GM18861 (cell line): Measurements from ENCODE around the gene NF1.
"Not testable (repeated sequence)": the region's sequence is repeated elsewhere in the genome, so short reads cannot be mapped to it uniquely, and the experiment has no call there.

Source experiments
- ATAC-seq: cut with Tn5 transposase; IDR thresholded peaks from one replicate; pipeline ENCODE4 v1.9.1; 2021; ENCODE audit not compliant: unreplicated experiment

The NF1 gene, protein sequence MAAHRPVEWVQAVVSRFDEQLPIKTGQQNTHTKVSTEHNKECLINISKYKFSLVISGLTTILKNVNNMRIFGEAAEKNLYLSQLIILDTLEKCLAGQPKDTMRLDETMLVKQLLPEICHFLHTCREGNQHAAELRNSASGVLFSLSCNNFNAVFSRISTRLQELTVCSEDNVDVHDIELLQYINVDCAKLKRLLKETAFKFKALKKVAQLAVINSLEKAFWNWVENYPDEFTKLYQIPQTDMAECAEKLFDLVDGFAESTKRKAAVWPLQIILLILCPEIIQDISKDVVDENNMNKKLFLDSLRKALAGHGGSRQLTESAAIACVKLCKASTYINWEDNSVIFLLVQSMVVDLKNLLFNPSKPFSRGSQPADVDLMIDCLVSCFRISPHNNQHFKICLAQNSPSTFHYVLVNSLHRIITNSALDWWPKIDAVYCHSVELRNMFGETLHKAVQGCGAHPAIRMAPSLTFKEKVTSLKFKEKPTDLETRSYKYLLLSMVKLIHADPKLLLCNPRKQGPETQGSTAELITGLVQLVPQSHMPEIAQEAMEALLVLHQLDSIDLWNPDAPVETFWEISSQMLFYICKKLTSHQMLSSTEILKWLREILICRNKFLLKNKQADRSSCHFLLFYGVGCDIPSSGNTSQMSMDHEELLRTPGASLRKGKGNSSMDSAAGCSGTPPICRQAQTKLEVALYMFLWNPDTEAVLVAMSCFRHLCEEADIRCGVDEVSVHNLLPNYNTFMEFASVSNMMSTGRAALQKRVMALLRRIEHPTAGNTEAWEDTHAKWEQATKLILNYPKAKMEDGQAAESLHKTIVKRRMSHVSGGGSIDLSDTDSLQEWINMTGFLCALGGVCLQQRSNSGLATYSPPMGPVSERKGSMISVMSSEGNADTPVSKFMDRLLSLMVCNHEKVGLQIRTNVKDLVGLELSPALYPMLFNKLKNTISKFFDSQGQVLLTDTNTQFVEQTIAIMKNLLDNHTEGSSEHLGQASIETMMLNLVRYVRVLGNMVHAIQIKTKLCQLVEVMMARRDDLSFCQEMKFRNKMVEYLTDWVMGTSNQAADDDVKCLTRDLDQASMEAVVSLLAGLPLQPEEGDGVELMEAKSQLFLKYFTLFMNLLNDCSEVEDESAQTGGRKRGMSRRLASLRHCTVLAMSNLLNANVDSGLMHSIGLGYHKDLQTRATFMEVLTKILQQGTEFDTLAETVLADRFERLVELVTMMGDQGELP (N-terminal part only)

DNA sequence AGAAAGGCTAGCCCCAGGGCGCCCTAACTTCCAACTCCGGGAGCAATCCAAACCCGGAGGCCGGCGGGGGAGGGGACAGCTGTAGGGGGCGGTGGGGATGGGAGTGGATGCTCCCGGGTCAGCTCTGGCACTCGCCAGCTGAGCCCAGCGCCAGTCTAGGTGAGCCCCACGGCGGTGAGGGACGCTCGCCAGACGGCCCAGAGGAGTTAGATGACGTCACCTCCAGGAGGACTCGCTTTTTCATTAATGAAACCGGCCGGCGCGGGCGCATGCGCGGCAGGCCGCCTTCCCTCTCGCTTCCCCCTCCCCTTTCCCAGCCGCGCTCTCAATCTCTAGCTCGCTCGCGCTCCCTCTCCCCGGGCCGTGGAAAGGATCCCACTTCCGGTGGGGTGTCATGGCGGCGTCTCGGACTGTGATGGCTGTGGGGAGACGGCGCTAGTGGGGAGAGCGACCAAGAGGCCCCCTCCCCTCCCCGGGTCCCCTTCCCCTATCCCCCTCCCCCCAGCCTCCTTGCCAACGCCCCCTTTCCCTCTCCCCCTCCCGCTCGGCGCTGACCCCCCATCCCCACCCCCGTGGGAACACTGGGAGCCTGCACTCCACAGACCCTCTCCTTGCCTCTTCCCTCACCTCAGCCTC is at the start of gene NF1:
Gene NF1 (plus strand): TSS at position 378 of the 636 bp plus-strand sequence. CDS start 333 bp downstream, outside the sequence.
- ATAC-seq, result peak; percentile 68

DNA sequence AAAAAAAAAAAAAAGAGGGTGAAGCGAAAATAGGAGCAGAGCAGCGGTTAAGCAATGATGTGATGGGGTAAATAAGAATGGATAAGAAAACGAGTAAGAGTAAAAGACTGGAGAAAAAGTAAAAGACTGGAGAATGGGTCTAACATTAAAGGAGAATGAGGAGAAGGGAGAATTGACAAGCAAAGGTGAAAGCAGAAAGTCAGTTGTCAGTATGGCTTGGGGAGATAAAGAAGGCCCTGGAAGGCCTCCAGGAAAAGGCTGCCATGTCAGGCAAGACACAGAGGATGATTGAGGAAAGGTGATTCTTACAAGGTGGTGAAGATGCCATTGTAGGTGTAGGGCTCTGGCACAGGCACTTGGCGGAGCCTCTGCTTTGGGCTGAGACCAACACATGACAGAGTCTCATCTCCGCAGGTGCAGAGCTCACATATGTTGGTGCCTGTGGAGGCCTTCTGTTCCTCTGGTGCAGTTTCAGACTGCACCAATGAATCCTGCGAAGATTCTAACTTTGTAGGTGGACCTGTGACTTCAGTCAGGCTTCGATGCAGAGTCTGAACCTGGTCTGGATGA is 47.8 kb upstream of the NF1 start:
- not testable (repeated sequence) for ATAC-seq

DNA sequence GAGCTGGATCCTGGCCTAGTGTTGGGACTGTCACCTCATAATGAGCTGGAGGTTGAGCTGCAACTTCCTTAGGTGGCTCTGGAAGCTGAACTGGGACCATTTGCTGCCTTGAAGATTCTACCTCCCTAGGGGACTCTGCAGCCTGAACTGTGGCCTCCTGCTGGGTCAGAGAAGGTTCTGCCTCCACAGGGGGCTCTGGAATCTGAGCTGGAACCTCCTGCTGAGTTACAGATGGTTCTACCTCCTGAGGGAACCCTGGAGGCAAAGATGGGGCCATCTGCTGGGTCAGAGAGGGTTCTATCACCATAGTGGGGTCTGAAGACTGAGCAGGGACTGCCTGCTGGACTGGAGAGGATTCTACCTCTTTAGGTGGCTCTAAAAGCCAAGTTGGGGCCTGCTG is 46.6 kb upstream of the NF1 start:
- ATAC-seq, result no peak

DNA sequence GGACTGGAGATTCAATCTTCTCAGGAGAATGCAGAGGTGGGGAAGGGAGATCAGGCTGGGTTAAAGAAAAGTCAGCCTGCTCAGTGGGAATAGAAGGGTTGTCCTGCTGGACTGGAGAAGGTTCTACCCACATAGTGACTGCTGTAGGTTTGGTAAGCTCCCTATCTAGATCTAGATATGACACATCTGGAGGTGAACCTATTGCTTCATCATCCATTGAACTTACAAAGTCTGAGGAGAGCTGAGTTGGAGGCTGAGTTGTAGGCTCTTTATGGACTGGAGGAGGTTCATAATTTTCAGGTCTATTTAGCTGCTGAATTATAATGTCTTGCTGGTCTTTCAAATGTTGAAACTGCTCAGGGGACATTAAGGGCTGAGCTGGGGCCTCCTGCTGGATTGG is 46.0 kb upstream of the NF1 start:
- no peak for ATAC-seq

DNA sequence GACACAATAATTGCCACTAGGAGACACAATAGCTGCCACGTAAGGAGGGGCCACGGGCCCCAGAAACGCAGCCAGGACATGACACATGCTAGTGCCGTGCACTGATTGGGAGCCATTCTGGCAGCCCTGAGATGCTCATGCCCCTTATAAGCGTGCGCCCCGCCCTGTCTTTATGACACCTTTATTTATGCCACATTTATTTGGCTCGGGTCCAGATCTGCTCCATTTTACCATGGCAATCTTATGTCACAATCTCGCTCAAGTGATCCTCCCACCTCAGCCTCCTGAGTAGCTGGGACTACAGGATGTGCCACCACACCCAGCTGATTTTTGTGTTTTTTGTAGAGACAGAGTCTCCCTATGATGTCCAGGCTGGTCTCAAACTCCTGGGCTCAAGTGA is 43.8 kb upstream of the NF1 start:
- ATAC-seq, result no peak

DNA sequence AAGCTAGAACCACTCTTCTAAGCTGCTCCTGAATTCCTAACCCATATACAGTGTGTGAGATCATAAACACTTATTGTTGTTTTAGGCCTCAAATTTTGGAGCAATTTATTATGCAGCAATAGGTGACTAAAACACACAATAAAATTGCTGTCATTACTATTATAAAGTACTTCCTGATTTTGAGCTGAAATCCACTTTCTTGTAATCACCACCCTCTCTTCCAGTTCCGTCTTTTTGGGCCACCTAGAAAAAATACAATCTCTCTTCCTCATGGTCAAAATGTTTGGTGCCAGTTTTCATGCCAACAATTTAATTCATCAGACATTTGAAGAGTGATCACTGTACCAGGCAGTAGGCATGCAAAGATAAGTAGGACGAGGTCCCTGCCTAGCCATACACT is 43.3 kb upstream of the NF1 start:
- no peak for ATAC-seq

DNA sequence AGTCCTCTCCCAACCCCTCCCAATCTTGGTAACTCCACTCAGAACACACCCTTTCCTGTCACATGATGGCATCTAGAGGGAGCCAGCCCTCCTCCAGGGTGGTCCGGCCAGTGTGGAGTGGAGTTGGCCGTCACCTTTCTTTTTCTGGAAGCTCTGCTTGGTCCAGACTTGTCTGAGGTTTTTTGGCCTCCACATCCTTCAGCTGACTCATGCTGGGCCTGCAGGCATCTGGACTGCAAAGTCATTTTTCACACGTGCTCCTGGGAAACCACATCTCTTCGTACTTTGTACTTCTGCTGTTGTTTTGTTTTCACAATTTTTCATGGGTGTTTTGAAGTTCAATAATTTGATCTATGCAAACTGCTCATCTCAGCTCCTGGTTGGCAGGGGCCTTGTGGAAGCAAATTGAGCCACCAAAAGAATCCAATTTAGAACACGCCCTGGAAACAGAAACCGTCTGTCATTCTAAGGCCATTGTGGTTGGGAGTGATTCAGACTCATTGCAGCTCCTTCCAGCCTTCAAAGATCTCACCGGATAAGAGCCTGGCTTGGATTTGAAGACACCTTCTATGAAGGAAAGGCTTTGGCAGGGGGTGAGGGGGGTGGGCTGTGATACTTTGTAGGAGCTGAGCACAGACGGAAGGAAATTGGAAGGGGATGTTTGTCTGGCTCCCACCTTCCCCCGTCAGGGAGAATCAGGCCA is 42.4 kb upstream of the NF1 start:
- no peak for ATAC-seq

DNA sequence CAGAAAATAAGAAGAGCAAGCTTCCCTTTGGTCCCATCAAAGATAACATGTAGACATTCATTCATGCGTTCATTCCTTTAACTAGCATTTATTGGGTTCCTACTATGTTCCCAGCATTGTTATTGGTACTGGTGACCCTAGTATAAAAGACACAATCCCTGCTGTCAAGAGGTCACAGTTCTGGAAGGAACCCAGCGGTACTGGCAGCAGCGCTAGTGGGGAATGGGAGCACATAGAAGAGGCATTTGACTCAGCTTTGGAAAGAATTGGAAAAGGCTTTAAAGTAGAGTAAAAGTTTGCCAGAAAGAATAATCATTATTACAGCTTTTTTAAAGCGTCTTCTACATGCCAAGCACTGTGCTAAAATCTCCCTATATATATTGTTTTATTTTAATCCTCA is 41.7 kb upstream of the NF1 start:
- no peak for ATAC-seq

DNA sequence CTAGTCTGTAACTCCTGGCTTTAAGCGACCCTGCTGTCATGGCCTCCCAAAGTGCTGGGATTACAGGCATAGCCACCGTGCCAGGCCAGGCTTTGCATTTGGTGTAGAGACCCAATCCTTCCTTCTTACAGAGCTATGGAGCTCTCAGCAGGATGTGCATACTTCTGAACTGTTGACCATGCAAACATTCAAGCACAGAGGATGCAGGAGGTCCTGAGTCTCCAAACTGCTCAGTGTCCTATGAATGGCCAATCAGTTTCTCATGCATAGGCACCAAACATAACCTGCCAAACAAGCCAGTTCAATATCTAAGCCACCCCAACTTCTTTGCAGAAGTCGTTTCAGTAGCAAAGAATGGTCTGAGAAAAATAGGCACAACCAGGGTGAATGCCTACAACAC is 40.0 kb upstream of the NF1 start:
- no peak for ATAC-seq

DNA sequence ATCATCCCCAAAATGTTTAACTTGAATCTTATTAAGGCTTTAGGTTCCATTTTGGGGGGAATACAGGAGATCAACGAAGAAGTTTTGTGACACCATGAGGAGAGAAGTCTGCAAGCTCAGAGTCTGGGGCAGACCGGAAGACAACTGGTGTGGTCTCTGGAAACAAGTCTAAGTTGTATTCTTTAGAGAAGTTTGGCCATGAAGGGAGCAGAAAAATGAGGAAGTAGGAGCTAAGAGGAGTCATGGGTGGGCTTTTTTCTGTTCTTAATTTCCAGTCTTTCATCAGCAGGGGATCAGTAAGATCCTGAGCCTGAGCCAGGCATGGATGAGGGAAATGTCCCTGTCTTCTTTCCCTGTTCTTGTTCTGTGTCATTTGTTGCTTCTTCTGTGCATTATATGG is 35.8 kb upstream of the NF1 start:
- ATAC-seq, result no peak

DNA sequence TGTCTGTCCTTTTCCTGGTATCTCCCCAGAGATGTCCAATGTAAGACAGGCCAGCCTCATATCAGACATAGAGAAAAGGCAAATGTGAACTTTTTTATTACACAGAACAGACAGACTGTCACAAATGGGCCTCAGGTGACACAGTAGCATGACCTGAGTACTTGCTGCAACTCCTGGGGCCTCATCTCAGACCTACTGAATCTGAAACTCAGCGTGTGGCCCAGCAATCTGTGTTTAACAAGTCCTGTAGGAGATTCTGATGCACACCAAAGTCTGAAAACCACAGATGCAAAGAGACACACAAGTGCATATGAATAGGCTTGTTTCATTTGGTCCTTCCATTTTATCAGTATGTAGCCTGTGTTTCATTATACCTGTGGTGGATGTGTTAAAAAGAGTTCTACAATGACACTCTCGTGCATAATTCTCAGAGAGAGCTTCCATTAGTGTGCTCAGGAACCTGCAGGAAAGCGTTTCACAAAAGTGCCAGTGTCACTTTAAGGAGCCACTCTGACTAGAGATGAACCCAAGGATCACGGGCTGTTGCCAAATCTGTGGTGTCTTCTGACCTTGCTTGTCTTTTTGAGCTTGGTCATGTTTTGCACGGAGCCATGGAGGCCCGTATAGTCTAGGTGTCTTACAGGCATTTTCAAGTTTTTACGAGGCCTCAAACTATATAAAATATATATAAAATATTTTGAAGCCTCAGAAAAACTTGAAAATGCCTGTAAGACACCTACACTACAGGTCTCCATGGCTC is 33.8 kb upstream of the NF1 start:
- ATAC-seq, result no peak

DNA sequence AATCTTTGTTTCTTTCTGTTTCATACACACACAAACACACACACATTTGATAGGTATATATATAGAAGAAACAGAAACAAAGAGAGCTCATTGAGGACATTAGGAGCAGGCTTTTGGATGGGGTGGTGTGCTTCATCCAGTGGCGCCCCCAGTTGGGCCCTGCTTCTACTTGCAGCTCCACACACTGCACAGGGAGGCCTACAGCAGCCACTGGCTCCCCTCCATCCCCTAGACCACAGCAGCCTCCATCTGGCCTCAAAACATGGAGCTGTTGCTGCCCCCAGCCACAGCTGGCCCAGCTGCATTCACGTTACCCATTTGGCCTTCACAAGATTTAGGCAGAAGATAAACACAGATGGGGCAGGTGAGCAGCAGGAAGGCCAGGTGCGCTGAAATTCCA is 33.1 kb upstream of the NF1 start:
- no peak for ATAC-seq

DNA sequence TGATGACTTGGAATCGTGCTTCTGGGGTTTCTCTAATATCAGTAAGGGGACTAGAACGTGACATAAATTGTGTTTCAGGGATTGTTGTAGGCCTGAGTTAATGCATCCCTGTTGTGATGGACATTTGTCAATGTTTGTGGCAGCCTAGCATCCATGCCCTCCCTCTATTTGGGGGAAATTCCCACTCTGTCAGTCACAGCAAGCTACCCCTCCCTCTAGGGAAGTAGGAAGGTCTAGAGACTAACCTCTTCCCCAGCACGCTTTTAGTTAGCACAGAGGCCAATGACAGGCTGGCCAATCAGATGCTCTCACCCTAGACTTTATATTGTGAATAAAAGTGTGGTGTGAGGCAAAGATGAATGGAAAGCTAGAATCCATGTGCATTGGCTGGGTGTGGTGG is 32.4 kb upstream of the NF1 start:
- no peak for ATAC-seq

DNA sequence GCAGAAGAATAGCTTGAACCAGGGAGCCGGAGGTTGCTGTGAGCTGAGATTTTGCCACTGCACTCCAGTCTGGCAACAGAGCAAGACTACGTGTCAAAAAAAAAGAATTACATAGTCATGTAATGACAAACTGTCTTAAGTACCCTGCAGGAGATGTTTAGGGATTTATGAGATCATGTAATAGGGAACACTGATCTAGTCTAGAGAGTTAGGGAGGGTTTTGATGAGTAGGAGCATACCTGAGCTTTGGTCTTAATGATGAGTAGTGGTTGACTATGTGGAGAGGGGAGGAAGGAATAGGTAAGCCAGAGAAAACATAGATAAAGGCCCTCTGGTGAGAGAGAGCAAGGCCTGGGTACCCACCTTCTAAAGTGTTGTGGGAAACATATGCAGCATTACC is 30.1 kb upstream of the NF1 start:
- no peak for ATAC-seq

DNA sequence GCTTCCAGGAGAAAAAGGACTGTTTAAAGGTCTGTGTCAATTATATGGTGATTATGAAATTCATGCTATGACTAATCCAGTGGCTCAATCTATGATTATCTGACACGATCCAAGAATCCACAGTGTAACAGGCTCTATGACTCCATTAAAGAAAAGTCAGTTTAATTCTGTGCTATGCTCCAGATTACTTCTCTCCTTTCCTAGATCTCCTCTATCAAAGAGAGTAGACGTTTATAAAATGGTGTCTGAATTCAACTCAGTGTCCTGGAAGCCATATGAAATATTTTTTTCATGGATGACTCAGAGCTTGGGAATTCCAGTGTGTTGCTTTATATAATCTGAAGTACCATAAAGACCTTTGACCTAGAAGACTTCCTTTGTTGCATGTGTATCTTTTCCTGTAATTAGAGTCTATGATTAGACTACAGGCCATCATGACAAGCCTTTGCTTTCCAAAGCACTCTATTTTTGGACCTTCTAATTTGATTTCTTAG is 27.0 kb upstream of the NF1 start:
- no peak for ATAC-seq

DNA sequence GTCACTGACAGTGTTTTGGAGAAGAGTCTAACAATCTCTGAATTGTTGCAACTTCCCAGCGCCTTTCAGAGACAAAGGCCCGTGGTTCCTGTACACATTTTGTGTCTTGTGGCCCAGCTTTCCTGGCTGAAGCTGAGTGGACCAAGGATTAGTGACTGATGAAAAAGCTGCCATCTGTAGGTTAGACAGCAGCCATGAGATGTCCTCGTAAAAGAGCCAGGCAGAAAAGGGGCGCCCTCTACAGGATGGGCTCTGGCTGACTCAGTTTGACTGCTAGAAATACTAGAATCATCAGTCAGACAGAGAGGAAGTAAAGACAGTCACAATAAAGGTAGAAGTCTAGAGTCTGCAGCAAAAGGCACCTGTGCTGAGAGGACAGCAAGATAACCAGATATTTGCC is 26.5 kb upstream of the NF1 start:
- no peak for ATAC-seq

DNA sequence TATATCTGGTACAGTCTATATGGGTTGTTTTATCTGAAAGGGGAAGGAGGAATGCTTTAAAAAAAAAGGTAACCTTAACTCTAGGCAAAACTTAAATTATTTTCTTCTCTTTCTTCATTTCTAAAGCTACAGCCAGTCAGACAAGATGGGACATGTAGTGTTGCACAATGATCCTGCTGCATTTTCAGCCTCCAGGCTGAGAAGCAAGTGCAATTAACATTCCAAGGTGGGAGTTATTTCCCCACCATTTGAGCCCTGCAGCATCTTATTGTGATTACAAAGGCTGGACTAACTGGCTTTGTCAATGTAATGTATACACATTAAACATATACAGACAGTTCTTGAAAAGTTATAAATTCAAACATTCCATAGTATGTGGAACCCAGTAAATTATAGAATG is 22.6 kb upstream of the NF1 start:
- no peak for ATAC-seq

DNA sequence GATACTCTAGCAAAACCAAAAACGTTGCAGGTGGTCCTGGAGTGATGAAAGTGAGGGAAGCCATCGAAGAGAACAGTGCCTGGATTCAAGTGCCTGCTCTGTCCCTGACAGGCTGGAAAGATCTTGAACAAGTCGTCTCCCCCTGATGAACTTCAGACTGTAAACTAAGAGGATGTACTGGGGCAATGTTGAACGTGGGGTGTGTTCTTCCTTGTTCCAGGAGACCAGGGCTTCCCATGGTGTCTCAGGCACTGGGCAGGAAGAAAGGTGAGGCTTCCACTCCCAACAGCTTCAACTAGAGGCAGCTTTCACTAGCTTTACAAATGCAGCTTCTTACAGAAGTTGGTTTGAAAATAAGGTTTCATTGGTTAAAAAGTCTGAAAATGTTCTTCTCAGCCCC is 21.4 kb upstream of the NF1 start:
- no peak for ATAC-seq
